ENCODE results near the gene TTLL9.
A peak's percentile ranks its signal among the peaks of the same experiment; 100 is the strongest.

Gene TTLL9

DNA sequence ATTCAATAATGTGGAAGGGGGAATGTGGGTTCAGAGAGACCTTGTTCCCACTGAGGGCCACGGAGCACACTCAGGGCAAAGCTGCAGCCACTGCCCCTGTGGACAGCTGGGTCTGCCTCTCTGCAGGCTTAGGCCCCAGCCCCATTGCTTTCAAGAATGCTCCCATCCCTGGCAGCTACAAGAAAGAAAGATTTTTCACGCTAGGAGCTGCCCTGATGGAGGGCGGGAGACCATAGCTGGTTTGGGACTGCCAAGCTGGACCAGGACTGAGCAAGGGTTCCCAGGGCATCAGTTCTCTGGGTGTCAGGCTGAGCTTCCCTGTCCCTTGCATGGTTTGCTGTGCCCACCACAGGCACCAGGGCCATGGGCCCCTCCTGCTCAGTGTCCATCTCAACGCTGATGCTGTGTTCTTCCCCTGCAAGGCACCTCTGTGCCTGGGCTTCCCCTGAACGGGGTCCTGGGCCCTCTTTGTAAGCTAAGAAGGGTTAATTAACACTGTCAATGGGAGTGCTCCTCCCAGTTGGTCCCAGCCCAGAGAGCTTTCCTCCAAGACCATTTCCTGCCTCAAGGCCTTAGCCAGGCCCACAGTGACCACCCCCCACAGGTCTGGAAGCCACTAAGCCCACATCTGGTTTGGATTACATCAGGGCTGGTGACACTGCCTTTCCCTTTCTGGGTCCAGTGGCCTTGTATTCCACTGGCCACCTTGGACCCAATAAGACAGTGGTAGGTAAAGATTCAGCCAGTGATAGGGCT lies 33.4 kb upstream of the TTLL9 start:
- no peak for DNase-seq

DNA sequence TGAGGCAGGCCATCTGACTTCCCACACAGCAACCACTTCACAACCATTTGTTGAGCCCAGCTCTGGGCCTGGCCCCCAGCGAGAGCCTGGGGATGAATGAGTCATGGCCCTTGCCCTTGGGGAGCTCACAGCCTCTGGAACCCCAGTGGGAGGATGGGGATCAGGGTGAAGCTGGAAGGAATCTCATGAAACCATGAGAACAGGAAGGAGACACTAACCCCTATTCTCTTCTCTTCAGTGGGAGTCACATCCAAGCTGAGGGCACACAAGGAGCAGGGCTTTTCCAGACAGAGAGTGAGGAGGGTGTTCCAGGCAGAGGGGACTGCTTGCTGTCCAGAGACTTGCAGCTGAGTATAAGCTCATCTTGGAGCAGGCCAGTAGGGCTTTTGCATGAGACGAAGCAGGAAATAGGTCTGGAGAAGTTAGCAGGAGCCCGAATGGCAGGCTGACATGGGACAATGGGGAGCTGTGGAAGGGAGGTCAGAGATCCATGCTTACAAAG lies 32.5 kb upstream of the TTLL9 start:
- DNase-seq, result no peak

DNA sequence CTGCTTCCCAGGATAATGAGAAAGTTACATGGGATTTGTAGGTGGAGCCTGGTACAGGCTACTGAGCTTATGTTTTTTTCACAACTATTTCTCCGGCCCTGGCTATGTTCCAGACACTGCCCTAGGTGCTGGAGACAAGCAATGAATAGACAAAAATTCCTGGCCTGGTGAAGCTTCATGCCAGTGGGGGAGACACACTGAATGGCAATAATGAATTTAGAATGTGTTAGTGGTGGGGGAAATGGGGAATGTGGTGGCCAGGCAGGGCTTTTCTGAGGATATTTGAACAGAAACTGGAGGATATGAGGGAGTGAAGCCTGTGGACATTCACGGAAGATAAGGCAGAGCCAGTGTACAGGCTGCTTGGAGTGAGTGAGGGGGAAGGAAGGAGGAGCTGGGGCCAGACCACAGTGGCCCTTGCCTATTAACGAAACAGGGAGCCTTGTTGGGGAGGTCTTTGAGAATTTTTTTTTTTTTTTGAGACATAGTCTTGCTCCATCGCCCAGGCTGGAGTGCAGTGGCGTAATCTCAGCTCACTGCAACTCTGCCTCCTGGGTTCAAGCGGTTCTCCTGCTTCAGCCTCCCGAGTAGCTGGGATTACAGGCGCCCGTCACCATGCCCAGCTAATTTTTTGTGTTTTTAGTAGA lies 31.7 kb upstream of the TTLL9 start:
- no peak for DNase-seq

DNA sequence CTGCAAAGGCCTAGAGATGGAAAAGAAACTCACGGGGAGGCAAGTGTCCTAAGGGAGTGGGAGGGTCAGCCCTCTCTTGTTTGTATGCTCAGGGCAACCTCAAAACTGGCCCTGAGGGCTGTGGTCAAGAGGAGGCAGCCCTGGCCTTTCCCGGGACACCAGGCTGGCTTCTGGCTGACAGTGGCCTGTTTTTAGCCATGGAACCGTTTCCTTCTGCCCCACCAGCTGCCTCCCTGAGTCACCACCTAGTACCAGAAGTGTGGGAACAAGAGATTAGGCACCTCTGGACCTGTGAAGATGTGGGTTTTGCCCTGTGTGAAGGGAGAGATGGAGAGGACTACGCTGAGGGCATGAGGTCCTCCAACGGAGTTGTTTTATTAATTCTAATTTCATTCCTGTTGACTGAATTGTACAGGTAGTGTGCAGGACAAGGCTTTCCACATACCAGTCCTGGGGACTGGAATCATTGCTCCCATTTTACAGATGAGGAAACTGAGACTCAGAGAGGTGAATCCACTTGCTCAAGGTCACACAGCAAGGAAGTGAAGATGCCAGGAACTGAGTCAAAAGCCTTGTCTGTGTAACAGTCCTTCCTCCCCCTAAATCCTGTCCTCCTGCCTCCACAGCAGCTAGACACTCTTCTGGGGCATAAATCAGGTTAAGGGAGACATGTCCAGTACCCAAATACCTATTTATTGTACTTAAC lies 30.5 kb upstream of the TTLL9 start:
- DNase-seq, result no peak

DNA sequence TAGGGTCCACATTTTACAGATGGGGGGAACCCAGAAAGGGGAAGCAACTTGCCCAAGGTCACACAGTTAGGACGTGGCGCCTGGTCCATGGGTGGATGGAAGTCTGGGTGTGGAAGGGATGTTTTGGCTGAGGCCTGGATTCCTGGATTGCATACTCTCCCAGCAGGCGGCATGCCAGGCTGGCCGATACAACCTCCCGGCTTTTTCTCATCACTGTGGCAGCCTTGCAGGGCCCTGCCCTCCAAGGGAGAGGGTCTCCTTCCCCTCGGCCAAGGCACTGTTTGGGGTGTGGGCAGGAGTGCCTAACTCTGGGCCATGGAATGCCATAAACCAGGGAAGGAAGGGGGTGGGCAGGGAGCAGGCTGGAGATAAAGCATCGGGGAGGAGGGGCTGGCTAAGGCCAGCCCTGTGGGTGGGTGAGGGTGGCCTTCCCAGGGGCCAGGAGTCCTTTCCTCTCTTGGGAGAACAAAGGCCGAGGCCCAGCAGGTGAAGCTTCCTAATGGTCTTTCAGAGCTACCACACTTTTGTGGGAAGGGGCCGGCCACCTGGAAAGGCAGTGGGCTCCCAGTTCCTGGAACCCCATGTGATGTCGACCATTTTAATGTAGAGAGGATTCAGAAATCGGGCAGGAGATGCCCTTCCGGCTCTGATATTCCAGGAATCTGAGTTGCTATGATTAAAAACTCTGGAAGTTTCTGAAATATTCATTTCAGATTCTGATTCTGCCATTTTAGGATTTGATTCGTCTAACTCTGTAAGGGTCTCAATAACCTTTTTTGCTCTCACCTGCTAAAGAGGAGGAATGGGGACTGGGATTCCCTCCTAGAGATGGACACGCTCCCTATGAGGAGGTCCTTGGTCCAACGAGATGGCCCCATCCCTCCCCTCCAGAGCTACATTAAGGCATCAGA lies 29.3 kb upstream of the TTLL9 start:
- DNase-seq, result no peak

DNA sequence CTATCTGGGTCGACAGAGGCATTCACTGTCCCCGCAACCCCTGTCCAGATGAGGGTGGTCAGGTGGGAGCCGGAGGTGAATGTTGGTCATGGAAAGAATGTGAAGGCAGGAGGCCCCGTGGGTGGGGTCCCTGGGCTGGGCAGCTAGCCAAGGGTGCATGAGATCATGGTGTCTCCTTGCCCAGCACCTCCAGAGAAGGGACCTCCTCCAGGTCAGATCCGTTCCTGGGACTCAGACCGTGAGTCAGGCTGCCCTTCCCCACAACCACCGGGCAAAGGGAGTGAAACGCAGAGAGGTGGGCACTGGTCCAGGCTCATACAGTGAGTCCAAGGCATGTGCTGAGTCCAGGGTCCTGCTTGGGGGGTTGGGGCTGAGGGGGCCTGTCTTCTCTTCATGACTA lies 28.5 kb upstream of the TTLL9 start:
- no peak for DNase-seq

DNA sequence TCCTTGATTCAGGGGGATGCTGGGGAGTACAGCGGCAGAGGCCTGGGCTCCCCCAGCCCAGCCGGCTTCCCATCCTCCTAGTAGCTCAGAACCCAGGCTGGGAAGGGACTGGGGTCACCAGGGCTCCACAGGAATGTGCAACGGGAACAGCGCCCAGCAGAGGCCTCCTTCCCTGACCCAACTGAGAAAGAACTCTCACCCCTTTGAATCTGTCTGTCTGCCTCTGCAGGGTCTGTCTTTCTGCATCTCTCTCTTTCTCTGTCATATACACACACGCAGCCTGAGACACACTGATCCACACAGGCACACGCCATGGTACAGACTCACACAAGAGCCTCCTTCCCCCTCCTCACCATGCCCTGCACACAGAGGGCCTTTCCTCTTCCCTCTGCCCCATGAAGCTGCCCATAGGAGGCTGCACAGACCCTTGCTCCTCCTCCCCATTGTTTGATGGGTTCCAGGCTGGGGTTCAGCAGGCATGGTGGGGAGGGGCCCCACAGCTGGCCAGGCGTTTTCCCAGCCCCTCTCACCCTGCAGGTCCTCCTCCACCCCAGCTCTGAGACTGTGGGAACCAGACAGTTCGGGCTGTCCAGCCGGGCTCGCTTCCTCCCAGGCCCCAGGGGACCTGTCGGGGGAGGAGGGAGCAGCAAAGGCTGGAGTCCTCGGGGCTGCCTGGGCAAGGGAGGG lies 27.8 kb upstream of the TTLL9 start:
- no peak for DNase-seq

DNA sequence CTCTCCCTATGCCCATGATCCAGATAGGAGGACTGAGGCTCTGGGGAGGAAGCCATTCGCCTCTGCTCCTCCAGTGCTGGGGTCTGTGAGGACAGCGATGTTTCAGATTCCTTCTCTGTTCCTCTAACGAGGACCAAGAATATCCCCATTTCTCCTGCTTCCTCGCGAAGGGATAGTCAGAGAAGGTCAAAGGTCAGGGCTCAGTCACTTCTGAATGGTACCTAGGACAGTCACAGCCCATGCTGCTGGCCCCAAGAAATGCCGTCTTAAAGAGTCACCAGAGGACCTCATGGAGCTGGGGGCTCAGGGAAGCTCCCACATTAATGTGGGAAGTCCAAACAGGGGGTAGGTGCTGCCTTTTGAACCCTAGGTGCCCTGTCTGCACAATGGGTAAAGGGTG lies 27.1 kb upstream of the TTLL9 start:
- DNase-seq, result no peak

DNA sequence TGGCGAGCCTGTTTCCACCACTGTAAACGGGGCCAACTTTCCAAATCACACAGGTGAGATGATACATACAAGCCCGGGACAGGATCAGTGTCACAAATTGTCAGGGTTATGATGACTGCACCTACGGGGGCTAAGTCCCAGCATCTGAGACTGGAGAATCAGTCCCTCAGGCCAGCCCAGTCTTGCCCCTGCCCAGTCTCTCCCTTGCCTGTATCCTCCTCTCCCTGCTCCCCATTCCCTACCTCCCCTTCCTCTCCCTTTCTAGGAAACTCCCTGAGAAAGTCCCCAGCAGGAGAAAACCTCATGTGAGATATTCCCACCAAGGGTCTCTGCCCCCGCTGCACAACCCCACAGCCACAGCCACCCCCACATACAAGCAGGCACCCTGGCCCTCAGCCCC lies 26.6 kb upstream of the TTLL9 start:
- no peak for DNase-seq

DNA sequence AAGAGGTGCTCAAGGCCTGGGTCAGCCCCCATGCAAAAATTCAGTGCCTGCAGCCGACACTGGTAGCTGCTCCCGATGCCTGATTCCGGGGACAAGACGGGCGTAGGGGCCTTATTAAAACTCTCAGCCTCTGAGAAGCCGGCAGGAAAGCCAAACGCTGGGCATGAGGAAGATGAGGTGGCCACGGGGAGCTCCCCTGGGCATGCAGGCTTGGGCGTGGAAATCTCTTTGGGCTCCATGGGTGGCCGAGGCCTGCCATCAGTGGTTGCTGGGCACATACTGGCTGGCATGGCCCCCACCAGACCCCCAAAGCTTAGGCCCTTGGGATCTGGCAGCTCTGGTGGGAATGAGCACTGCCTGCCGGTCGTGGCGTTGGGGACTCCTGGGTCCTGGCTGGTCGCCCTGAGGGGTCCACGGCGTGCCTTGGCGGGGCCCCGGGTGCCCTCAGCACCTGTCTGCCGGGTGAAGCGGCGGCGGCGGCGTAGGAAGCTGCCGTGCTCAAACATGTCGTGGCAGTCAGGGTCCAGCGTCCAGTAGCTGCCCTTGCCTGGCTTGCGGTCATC lies 25.6 kb upstream of the TTLL9 start:
- no peak for DNase-seq

DNA sequence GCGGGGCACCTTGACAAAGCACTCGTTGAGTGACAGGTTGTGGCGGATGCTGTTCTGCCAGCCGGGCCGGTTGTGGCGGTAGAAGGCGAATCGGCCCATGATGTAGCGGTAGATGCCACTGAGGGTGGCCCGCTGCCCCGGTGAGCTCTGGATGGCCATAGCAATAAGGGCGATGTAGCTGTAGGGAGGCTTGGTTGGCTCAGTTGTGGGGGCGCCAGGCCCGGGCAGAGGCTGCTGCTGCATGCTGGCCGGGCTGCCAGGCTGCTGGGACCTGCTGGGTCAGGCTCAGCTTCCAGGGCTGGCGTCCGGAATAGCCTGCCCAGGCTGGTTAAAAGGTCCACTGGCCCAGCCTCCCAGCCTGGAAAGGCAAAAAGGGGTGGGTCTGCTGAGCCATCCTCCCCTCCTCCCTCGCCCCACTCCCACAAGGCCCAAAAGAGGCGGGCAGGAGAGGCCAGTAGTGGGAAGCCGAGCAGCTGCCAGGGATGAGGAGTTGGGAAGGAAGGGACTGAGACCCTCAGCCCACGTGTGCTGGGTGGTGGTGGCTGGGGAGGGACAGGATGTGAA lies 25.1 kb upstream of the TTLL9 start, which contains the start of gene FOXS1:
Gene FOXS1, minus strand, starts transcription at position 305 of the 564 bp plus-strand sequence. Its CDS starts 62 bp downstream, at position 243.
- DNase-seq, result peak in 1 of 2 experiments; percentile 4

DNA sequence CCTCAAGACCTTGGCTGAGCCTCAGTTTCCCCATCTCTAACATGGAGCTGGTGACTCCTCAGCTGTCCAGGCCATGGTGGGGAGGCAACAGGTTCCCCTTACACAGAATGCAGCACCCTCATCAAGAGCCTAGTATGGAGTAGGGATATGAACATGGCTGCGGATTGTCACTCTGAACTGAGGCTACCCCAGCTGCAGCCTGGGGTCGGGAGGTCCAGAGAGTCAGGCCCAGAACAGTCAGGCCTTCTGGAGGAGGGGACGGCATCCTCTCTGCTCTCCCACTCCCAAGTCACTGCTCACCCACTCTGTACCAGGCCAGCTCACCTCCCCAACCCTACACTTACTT lies 23.7 kb upstream of the TTLL9 start:
- no peak for DNase-seq

DNA sequence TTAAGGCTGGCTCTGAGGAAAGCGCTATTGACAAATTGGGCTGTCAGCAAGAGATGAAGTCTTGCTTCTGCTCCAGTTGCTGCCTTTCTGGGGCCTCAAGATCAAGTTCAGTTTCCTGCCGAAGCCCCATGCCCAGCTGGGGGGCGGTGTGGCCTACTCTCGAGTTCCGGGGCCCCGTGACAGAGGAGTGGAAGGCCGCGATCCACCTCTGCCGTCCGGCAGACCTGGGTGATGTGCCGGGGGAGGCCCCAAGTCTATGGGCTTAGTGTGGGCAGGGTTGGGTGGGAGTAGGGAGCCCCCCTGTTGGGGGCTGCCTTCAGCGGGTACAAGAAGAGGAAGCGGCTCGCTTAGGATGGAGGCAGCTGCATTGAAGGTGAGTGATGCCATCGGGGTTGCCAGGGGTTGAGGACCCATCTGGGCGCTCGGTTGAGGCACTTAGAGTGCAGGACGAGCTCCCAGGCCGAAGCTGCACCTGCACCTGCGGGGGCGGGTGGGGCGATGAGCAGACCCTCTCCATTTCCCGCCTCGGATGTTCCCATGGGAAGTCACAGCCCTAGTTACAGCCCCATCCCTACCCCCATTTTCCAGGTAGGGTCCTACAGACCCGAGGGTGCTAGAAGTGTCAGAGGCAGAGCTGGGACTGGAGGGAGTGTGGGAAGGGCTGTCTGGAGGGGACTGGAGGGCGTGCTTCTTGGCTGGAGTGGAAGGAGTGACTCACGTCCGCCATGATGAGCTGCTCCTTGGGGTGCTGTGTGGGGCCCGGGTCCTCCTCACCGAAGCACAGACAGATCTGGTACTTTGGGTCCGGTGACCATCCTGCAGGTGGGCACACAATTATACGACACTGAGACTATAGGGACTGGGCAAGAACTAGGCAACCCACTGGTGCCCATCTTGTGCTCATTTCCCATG lies 22.1 kb upstream of the TTLL9 start:
- no peak for DNase-seq

DNA sequence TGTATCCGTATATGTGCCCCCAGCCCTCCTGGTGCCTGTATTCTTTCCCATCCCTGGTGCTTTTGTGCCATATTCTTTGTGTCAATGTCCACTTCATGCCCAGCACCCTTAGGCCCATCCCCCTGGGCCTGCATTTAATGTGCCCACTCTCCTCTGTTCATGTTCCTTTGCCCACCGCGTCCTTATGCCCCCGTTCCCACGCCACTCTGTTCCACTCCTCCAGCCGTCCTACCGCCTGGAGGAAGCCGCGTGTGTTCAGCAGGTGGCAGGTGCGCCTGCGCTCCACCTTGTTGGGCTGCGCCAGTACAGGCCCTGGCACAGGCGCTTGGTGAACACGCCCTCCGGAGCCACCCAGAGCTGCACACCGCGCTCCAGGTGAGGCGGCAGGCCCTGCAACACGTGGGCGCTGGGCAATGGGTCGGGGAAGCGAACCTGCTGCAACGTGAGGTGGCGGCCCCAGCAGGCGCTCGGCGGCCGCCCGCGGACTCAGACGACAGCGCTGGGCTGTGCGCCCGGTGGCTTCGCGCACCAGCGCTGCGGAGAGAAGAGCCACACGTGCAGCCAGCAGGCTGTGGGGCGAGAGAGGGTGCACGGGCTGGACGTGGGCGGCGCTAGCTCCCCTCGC lies 21.0 kb upstream of the TTLL9 start:
- DNase-seq, result no peak

DNA sequence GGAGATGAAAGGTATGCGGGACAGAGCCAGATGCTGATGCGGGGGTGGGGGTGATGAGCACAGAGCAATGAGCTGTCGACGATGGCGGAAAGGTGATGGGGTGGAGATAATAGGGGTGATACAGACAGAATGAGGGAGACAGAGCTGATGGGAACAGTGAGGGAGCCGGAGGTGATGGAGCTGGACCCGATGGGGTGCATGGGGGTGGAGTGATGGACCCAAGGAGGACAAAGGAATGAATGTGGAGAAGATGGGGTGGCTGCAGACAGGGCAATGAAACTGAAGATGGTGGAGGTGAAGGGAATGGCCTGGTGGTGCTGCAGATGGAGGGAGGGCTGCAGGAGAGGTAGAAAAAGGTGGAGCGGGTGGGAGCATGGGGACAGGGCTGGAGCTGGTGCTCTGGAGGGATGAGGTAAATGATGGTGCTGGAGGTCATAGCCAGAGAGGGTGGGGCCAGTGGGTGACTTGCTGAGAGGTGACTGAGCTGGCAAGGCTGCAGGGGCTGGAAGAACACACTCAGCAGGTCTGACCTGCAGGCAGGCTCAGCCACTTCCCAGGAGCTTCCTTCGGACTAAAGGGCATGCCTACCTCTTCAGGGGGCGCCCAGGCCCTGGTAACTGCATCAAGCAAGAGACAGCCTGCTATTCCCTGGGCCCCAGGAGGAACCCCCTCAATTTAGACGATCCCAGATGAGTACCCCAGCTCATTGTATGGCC lies 19.0 kb upstream of the TTLL9 start:
- no peak for DNase-seq

DNA sequence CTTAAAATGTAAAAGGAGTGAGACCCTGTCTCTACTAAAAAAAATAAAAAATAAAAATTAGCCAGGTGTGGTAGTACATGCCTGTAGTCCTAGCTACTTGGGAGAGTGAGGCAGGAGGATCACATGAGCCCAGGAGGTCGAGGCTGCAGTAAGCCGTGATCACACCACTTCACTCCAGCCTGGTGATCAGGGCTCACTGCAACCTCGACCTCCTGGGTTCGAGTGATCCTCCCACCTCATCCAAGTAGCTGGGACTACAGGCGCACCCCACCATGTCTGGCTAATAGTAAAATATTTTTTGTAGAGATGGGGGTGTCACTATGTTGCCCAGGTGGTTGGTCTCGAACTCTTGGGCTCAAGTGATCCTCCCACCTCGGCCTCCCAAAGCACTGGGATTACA lies 17.0 kb upstream of the TTLL9 start:
- DNase-seq, result no peak

DNA sequence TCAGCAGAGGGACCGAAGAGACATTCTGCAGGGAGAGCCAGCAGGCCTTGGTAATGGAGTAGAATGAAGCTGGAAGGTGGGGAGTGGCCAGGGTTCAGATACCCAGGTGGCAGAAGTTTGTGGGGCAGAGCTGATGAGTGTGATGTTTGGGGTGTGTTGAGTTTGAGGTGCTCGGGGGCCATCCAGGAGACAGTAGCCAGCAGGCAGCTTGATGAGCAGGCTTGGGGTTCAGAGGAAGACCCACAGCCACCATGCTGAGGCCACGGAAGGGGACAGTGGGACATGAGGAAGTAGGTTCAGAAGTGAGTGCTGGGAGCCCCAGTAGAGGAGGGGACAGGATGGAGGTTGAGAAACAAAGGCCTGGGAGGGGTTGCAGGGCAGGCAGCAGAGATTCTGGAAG lies 13.9 kb upstream of the TTLL9 start:
- no peak for DNase-seq

DNA sequence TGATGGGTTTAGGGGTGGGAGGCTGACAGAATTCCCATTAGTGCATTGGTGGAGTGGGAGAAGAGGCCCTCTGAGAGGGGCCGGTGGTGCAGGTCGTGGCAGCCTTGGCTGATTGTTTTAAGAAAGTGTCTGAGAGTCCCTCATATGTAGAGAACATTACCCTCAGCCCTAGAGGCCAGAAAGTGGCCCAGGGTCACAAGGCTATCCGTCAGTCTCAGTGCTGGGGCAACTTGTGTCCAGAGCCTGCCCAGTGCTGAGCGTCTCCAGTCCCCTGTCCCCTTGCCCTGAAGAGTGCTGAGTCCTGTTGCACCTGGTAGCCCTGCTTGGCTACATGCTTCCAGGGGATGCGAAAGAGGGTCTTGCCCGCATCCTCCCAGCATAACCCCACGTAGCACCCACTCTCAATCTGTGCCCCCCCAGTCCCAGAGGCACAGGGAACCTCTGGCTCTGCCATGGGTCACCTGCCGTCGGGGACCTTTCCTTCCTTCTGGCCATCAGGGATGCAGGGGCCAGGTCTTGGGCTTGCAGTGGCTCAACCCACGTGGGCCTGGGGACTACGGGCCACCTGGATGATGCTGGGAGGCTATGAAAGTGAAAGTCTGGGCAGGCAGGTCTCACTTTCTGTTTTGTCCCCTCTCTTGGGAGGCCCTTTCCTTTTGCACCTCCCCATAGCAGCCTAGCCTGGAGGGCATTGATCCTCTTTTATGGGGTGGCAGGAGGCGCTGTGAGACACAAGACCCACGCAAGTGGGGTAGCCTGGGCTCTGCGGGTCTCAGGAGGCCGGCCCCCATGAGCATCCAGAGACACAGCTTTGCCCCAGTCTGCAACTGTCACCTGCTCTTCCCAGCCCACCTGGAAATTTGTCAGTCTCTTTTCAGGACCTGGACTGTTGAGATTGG lies 12.3 kb upstream of the TTLL9 start:
- DNase-seq, result no peak

Measured in cerebellar nuclear complex (tissue), 1 donor.